ENCODE results near the gene FAM13A.

FAM13A gene

GRCh38 chr4:89078300-89078699, 21.3 kb upstream of the FAM13A start:
- no peak for DNase-seq (ENCODE audit: extremely low spot score)
- ChIA-PET CTCF (no interaction called here), POLR2A (no interaction called here)
- TF ChIP-seq CTCF (IDR thresholded peaks at IDR 0.05; ENCODE audit: control extremely low read depth, extremely low read depth, low read depth, missing control alignments): no peak

GRCh38 chr4:89077761-89078160, 20.8 kb upstream of the FAM13A start:
- no peak for TF ChIP-seq CTCF (IDR thresholded peaks at IDR 0.05; ENCODE audit: control extremely low read depth, extremely low read depth, low read depth, missing control alignments)
- no peak for DNase-seq (ENCODE audit: extremely low spot score)
- ChIA-PET CTCF (interaction anchor here (0.7 kb wide), 1 partner anchor 10 kb away, joined by 3 read pairs; no protein-coding TSS in a partner anchor), POLR2A (no interaction called here)

GRCh38 chr4:89072921-89073320, 15.9 kb upstream of the FAM13A start:
- ChIA-PET POLR2A (no interaction called here), CTCF (no interaction called here)
- TF ChIP-seq CTCF (IDR thresholded peaks at IDR 0.05; ENCODE audit: control extremely low read depth, extremely low read depth, low read depth, missing control alignments): no peak
- DNase-seq (ENCODE audit: extremely low spot score): no peak

- ChIA-PET CTCF (no interaction called here), POLR2A (no interaction called here)
- DNase-seq (ENCODE audit: extremely low spot score): no peak
- TF ChIP-seq CTCF (IDR thresholded peaks at IDR 0.05; ENCODE audit: control extremely low read depth, extremely low read depth, low read depth, missing control alignments): no peak
Observed at GRCh38 chr4:89071311-89071710, 14.3 kb upstream of the FAM13A start.

GRCh38 chr4:89070041-89070440, 13.1 kb upstream of the FAM13A start:
- CTCF ChIA-PET: interaction anchor here (1.3 to 1.9 kb wide), 2 partner anchors 12 to 254 kb away, joined by 3 to 4 read pairs; no protein-coding TSS in a partner anchor
- DNase-seq (ENCODE audit: extremely low spot score): no peak
- no peak for TF ChIP-seq CTCF (IDR thresholded peaks at IDR 0.05; ENCODE audit: control extremely low read depth, extremely low read depth, low read depth, missing control alignments)
- POLR2A ChIA-PET: no interaction called here

- DNase-seq (ENCODE audit: extremely low spot score): no peak
- ChIA-PET POLR2A (no interaction called here), CTCF (interaction anchor here (1.3 to 1.9 kb wide), 2 partner anchors 12 to 253 kb away, joined by 3 to 4 read pairs; no protein-coding TSS in a partner anchor)
- no peak for TF ChIP-seq CTCF (IDR thresholded peaks at IDR 0.05; ENCODE audit: control extremely low read depth, extremely low read depth, low read depth, missing control alignments)
Observed at GRCh38 chr4:89069481-89069880, 12.5 kb upstream of the FAM13A start.

- POLR2A ChIA-PET: no interaction called here
- DNase-seq (ENCODE audit: extremely low spot score): no peak
- TF ChIP-seq CTCF (IDR thresholded peaks at IDR 0.05; ENCODE audit: control extremely low read depth, extremely low read depth, low read depth, missing control alignments): no peak
- CTCF ChIA-PET: interaction anchor here (0.6 to 1.3 kb wide), 3 partner anchors 10 to 17 kb away, joined by 3 read pairs; partner anchors contain the start of gene FAM13A
Observed at GRCh38 chr4:89067417-89067816, 10.4 kb upstream of the FAM13A start.

All from GM10248 (cell line).